Liver (tissue), 9 donors: ENCODE data around the gene RTN4. TPM values are rescaled to one million over a fixed set of nuclear protein-coding genes. Genes with fewer than 3 reads are reported as not detected.

Experiments
- DNase-seq: peaks from one replicate; pipeline ENCODE4 v3.0.0-alpha.2; 2017; ENCODE audit warnings: low spot score
- H3K27ac ChIP-seq, 2 donors: one replicate each; pipeline ENCODE4 v1.7.0; 2013; ENCODE audit warnings: inconsistent platforms in 2 of 2, low read length in 2 of 2, control low read depth in 1 of 2, low read depth in 1 of 2, mild to moderate bottlenecking in 1 of 2
- H3K27me3 ChIP-seq, 4 donors: one replicate each; pipeline versions ENCODE4 v1.6.1 to v1.7.0; 2013; ENCODE audit warnings: low read length in 3 of 4, inconsistent platforms in 1 of 4, mild to moderate bottlenecking in 1 of 4, moderate library complexity in 1 of 4; ENCODE audit not compliant: control insufficient read depth in 4 of 4, insufficient read depth in 4 of 4
- H3K36me3 ChIP-seq, 4 donors: one replicate each; pipeline versions ENCODE4 v1.6.1 to v1.7.0; 2013; ENCODE audit warnings: low read length in 3 of 4, mild to moderate bottlenecking in 3 of 4, low read depth in 1 of 4, moderate library complexity in 1 of 4; ENCODE audit not compliant: control insufficient read depth in 4 of 4, insufficient read depth in 3 of 4
- H3K4me1 ChIP-seq, 4 donors: one replicate each; pipeline versions ENCODE4 v1.6.1 to v1.7.0; 2013; ENCODE audit warnings: low read length in 3 of 4, mild to moderate bottlenecking in 3 of 4, moderate library complexity in 1 of 4; ENCODE audit not compliant: control insufficient read depth in 4 of 4, insufficient read depth in 4 of 4
- H3K4me3 ChIP-seq, 3 donors: one replicate each; pipeline versions ENCODE4 v1.6.1 to v1.7.0; 2013; ENCODE audit warnings: low read length in 3 of 3, control low read depth in 1 of 3, low read depth in 1 of 3, mild to moderate bottlenecking in 1 of 3
- H3K9ac ChIP-seq, 2 donors: one replicate each; pipeline ENCODE4 v1.7.0; 2013; ENCODE audit warnings: low read length in 2 of 2, mild to moderate bottlenecking in 2 of 2, moderate library complexity in 2 of 2, control low read depth in 1 of 2, low read depth in 1 of 2
- H3K9me3 ChIP-seq, 4 donors: one replicate each; pipeline versions ENCODE4 v1.6.1 to v1.7.0; 2013; ENCODE audit warnings: low read length in 3 of 4; ENCODE audit not compliant: control insufficient read depth in 4 of 4
- EGR1 ChIP-seq, 2 donors: IDR thresholded peaks; 2 replicates each; pipeline ENCODE4 v1.6.1; 2016 to 2018; ENCODE audit warnings: antibody characterized with exemption in 2 of 2, low read depth in 2 of 2
- FOXA1 ChIP-seq: IDR thresholded peaks from 2 replicates; pipeline ENCODE4 v1.6.1; 2016; ENCODE audit warnings: antibody characterized with exemption
- FOXA2 ChIP-seq: IDR thresholded peaks from 2 replicates; pipeline ENCODE4 v1.6.1; 2016; ENCODE audit warnings: antibody characterized with exemption
- GABPA ChIP-seq, 2 donors: IDR thresholded peaks in 1 of 2; conservative IDR thresholded peaks in 1 of 2; 2 replicates each; pipeline ENCODE4 v1.6.1; 2016; ENCODE audit warnings: antibody characterized with exemption in 2 of 2, mild to moderate bottlenecking in 1 of 2, moderate library complexity in 1 of 2
- HNF4A ChIP-seq, 2 donors: conservative IDR thresholded peaks; 2 replicates each; pipeline ENCODE4 v1.6.1; 2016; ENCODE audit warnings: antibody characterized with exemption in 2 of 2, mild to moderate bottlenecking in 2 of 2
- HNF4G ChIP-seq: IDR thresholded peaks from 2 replicates; pipeline ENCODE4 v1.6.1; 2016; ENCODE audit warnings: antibody characterized with exemption
- JUND ChIP-seq, 2 donors: IDR thresholded peaks; 2 replicates each; pipeline ENCODE4 v1.6.1; 2016; ENCODE audit warnings: antibody characterized with exemption in 2 of 2
- NR2F2 ChIP-seq: IDR thresholded peaks from 2 replicates; pipeline ENCODE4 v1.6.1; 2016; ENCODE audit warnings: antibody characterized with exemption
- RAD21 ChIP-seq, 2 donors: IDR thresholded peaks; 2 replicates each; pipeline ENCODE4 v1.6.1; 2016; ENCODE audit warnings: antibody characterized with exemption in 2 of 2, mild to moderate bottlenecking in 2 of 2
- RXRA ChIP-seq, 2 donors: IDR thresholded peaks; 2 replicates each; pipeline ENCODE4 v1.6.1; 2017 to 2018; ENCODE audit warnings: antibody characterized with exemption in 2 of 2, mild to moderate bottlenecking in 1 of 2
- SP1 ChIP-seq: IDR thresholded peaks from 2 replicates; pipeline ENCODE4 v1.6.1; 2018; ENCODE audit warnings: antibody characterized with exemption, mild to moderate bottlenecking
- TAF1 ChIP-seq: conservative IDR thresholded peaks from 2 replicates; pipeline ENCODE4 v1.6.1; 2016; ENCODE audit warnings: antibody characterized with exemption, mild to moderate bottlenecking
- YY1 ChIP-seq: IDR thresholded peaks from 2 replicates; pipeline ENCODE4 v1.6.1; 2016; ENCODE audit warnings: antibody characterized with exemption, mild to moderate bottlenecking
- WGBS: extraction: QIAGEN DNeasy Blood & Tissue Kit; methylation state at CpG from one replicate; pipeline ENCODE4 v1.1.7; 2013; 5-methylcytosine and 5-hydroxymethylcytosine counted together
- polyA plus RNA-seq, 2 donors: library from polyadenylated mRNA; stranded (reverse) in 1 of 2; unstranded in 1 of 2; fragments of 200-250 nt in 1 of 2; fragments of >200 nt in 1 of 2; fragmentation: Nextera tagmentation in 1 of 2; extraction: Ambion mirVana in 1 of 2; gene quantifications; one replicate each; pipeline versions ENCODE4 v1.2.1 to v1.2.3, GENCODE V29; 2013 to 2015
- total RNA-seq, 2 donors: library from RNA; depleted of rRNA; stranded (reverse); fragments of >200 nt; gene quantifications; one replicate each; pipeline ENCODE4 v1.2.3, GENCODE V29; 2014
- TF ChIP-seq, protein P1 (sequence below): IDR thresholded peaks from 2 replicates; pipeline ENCODE4 v1.6.1; 2016; ENCODE audit warnings: antibody characterized with exemption
- TF ChIP-seq, protein P2 (sequence below): fragments of 150-350 bp; IDR thresholded peaks from 2 replicates; pipeline ENCODE4 v1.5.1; 2017; ENCODE audit warnings: improper control_type of control experiment, low read depth, low read length; ENCODE audit not compliant: missing input control
- TF ChIP-seq, protein P3 (sequence below): IDR thresholded peaks from 2 replicates; pipeline ENCODE4 v1.6.1; 2016; ENCODE audit warnings: antibody characterized with exemption
- TF ChIP-seq, protein P4 (sequence below): IDR thresholded peaks from 2 replicates; pipeline ENCODE4 v1.6.1; 2016; ENCODE audit warnings: antibody characterized with exemption, mild to moderate bottlenecking
- TF ChIP-seq, protein P5 (sequence below): IDR thresholded peaks from 2 replicates; pipeline ENCODE4 v1.6.1; 2016; ENCODE audit warnings: antibody characterized with exemption
- donor health status: healthy.
- donor health status: healthy.
- donor health status: healthy.
- donor health status: healthy.
- donor health status: healthy.

The RTN4 gene
- total and polyA plus RNA-seq, 4 donors, result 73.5 to 348 (median 151) TPM

DNA sequence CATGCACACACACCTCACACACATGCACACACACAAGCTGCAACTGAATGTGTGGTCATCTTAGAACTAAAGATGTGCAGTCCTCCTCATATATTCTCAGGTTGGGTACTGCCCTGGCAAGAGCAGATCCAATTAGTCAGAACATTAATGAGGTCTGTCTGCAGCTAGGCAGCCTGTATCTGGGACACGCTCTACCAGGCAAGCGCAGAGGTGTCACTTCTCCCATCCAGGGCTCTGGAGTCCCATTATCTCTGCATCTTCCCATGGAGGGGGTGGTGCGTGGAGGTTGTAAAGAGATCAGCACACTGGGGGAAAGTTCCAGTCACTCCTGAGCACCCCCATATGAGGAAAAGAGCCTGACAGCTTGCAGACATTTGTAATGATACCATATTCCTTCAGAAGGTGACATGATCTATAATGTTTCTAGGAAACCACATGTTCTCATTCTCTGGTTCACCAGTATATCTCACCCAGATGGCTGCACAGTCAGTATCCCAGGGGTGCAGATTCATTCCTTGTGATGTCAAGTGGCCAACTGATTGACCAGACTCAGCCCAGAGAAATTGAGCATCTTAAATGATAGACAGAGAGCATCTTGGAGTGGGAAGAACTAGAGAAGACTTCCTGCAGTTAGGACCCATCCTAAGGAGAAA lies 95.4 kb downstream of the RTN4 start (continued):
- TF ChIP-seq, protein P1, sequence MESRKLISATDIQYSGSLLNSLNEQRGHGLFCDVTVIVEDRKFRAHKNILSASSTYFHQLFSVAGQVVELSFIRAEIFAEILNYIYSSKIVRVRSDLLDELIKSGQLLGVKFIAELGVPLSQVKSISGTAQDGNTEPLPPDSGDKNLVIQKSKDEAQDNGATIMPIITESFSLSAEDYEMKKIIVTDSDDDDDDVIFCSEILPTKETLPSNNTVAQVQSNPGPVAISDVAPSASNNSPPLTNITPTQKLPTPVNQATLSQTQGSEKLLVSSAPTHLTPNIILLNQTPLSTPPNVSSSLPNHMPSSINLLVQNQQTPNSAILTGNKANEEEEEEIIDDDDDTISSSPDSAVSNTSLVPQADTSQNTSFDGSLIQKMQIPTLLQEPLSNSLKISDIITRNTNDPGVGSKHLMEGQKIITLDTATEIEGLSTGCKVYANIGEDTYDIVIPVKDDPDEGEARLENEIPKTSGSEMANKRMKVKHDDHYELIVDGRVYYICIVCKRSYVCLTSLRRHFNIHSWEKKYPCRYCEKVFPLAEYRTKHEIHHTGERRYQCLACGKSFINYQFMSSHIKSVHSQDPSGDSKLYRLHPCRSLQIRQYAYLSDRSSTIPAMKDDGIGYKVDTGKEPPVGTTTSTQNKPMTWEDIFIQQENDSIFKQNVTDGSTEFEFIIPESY, result no peak
- TF ChIP-seq HNF4G, result no peak

DNA sequence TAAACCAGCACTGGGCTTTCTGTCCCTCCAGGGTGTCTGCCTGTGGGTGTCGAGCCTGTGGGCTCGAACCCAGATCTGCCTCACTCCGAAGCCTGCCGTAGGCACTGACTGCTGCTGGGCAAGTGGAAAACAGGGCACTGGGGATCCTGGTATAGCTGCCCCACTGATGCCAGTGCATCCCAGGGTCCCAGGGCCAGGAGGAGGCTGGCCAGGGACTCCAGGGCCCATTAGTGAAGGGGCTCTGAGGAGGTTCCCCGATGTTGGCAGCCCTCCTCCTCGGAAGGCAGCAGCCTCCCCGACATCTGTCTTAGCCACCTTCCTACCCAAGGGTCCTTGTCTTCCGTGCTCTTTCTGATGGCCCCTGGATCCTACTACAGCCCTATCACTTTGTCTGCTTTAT lies 96.1 kb downstream of the RTN4 start:
- TF ChIP-seq FOXA2 (no peak), RAD21 (IDR thresholded peaks at IDR 0.05) (no peak), HNF4A (conservative IDR thresholded peaks at IDR 0.05) (no peak), YY1 (no peak), TAF1 (no peak), HNF4G (no peak), GABPA (IDR thresholded peaks at IDR 0.05 in 1 of 2, conservative IDR thresholded peaks at IDR 0.05 in 1 of 2) (no peak), SP1 (no peak), RXRA (IDR thresholded peaks at IDR 0.05) (no peak), JUND (IDR thresholded peaks at IDR 0.05) (no peak), EGR1 (IDR thresholded peaks at IDR 0.05; ENCODE audit: low read depth in 2 of 2) (no peak), NR2F2 (no peak), FOXA1 (no peak)
- TF ChIP-seq, protein P2, sequence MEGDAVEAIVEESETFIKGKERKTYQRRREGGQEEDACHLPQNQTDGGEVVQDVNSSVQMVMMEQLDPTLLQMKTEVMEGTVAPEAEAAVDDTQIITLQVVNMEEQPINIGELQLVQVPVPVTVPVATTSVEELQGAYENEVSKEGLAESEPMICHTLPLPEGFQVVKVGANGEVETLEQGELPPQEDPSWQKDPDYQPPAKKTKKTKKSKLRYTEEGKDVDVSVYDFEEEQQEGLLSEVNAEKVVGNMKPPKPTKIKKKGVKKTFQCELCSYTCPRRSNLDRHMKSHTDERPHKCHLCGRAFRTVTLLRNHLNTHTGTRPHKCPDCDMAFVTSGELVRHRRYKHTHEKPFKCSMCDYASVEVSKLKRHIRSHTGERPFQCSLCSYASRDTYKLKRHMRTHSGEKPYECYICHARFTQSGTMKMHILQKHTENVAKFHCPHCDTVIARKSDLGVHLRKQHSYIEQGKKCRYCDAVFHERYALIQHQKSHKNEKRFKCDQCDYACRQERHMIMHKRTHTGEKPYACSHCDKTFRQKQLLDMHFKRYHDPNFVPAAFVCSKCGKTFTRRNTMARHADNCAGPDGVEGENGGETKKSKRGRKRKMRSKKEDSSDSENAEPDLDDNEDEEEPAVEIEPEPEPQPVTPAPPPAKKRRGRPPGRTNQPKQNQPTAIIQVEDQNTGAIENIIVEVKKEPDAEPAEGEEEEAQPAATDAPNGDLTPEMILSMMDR, result no peak
- TF ChIP-seq, protein P3, sequence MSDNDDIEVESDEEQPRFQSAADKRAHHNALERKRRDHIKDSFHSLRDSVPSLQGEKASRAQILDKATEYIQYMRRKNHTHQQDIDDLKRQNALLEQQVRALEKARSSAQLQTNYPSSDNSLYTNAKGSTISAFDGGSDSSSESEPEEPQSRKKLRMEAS, result no peak
- TF ChIP-seq, protein P1, result no peak
- TF ChIP-seq, protein P4, sequence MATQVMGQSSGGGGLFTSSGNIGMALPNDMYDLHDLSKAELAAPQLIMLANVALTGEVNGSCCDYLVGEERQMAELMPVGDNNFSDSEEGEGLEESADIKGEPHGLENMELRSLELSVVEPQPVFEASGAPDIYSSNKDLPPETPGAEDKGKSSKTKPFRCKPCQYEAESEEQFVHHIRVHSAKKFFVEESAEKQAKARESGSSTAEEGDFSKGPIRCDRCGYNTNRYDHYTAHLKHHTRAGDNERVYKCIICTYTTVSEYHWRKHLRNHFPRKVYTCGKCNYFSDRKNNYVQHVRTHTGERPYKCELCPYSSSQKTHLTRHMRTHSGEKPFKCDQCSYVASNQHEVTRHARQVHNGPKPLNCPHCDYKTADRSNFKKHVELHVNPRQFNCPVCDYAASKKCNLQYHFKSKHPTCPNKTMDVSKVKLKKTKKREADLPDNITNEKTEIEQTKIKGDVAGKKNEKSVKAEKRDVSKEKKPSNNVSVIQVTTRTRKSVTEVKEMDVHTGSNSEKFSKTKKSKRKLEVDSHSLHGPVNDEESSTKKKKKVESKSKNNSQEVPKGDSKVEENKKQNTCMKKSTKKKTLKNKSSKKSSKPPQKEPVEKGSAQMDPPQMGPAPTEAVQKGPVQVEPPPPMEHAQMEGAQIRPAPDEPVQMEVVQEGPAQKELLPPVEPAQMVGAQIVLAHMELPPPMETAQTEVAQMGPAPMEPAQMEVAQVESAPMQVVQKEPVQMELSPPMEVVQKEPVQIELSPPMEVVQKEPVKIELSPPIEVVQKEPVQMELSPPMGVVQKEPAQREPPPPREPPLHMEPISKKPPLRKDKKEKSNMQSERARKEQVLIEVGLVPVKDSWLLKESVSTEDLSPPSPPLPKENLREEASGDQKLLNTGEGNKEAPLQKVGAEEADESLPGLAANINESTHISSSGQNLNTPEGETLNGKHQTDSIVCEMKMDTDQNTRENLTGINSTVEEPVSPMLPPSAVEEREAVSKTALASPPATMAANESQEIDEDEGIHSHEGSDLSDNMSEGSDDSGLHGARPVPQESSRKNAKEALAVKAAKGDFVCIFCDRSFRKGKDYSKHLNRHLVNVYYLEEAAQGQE, result no peak
- TF ChIP-seq, protein P5, sequence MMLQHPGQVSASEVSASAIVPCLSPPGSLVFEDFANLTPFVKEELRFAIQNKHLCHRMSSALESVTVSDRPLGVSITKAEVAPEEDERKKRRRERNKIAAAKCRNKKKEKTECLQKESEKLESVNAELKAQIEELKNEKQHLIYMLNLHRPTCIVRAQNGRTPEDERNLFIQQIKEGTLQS, result no peak
- Histone ChIP-seq H3K27me3 (no peaks in the 10 kb centered on the region), H3K9me3 (no peaks in the 10 kb centered on the region), H3K4me1 (peaks cover 0 to 6% (median 0%) of the 10 kb centered on the region in 4 donors), H3K9ac (no peak overlapping the region), H3K27ac (no peak overlapping the region), H3K4me3 (no peak overlapping the region), H3K36me3 (no peaks in the 10 kb centered on the region)
- no peak for DNase-seq
- 91% methylated on average over 8 of the region's 8 CpGs for WGBS
